Peyer's patch (tissue), 4 donors: ENCODE measurements around the gene TPD52L2.

Experiments used
- CTCF ChIP-seq, 6 experiments: fragments of 450-650 bp in 4 of 6; fragments of 200-600 bp in 2 of 6; sonication (generic) in 1 of 6; IDR thresholded peaks; one replicate each; pipeline ENCODE4 v1.5.1; 2017 to 2019; ENCODE audit warnings: antibody characterized with exemption in 6 of 6, mild to moderate bottlenecking in 3 of 6, moderate library complexity in 1 of 6
- POLR2A ChIP-seq, 2 donors: fragments of 450-650 bp; IDR thresholded peaks; one replicate each; pipeline ENCODE4 v1.5.1; 2017; ENCODE audit warnings: antibody characterized with exemption in 2 of 2, mild to moderate bottlenecking in 2 of 2, moderate library complexity in 2 of 2

- TF ChIP-seq POLR2A (IDR thresholded peaks at IDR 0.05) (no peak), CTCF (IDR thresholded peaks at IDR 0.05) (no peak)
Observed at GRCh38 chr20:63924241-63924640, 59.2 kb downstream of the TPD52L2 start.
